GM19397 (cell line): ENCODE results near the gene TLCD2.
"Not testable (repeated sequence)": the region's sequence is repeated elsewhere in the genome, so short reads cannot be mapped to it uniquely, and the experiment has no call there.

Experiments used
- ATAC-seq: cut with Tn5 transposase; IDR thresholded peaks from one replicate; pipeline ENCODE4 v1.9.1; 2021; ENCODE audit warnings: mild to moderate bottlenecking, moderate library complexity; ENCODE audit not compliant: unreplicated experiment

TLCD2 gene, protein sequence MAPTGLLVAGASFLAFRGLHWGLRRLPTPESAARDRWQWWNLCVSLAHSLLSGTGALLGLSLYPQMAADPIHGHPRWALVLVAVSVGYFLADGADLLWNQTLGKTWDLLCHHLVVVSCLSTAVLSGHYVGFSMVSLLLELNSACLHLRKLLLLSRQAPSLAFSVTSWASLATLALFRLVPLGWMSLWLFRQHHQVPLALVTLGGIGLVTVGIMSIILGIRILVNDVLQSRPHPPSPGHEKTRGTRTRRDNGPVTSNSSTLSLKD

DNA sequence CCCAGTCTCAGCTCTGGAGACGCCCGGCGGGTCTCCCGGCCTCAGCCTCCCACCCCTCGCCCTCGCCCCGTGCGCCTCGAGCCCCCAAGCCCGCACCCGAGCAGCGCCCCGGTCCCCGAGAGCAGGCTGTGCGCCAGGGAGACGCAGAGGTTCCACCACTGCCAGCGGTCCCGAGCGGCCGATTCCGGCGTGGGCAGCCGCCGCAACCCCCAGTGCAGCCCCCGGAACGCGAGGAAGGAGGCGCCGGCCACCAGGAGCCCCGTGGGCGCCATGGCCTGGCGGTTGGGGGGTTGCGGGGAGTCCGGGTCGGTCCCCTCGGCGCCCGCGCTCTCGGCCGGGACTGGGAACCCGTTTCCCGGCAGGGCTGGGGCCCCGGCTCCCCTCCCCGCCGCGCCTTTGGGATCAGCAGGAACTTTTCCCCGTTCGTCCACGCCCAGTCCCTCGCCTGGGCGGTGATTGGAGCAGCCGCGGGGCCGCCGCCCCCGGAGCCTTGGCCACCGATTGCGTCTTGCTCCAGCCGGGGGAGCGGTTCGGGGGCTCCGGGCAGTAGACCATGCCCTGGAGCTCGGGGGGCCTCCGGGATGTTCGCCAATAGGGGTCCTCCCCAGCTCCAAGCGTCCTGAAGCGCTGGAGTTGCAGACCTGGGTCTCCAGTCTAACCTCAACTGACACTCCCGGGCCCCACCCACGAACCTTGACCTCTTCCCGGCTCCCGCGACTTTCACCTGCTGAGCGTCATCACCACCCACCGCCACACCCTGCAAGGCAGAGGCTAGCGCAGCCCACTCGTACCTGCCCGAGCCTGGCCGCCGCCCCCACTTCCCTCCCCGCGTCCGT lies at the start of gene TLCD2:
TLCD2 (minus strand) TSS at position 407 of the 836 bp plus-strand sequence; CDS start at position 272, 135 bp downstream.
- ATAC-seq = no peak

DNA sequence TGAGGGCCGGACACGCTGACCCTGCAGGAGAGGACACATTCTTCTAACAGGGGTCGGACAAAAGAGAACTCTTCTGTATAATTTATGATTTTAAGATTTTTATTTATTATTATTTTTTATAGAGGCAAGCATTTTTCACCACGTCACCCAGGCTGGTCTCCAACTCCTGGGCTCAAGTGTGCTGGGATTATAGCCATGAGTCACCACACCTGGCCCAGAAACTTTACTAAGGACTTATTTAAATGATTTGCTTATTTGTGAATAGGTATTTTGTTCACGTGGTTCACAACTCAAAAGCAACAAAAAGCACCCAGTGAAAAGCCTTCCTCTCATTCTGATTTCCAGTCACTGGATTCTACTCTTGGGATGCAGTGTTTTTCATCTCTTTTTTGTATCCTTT lies 49.4 kb upstream of the TLCD2 start:
- no peak for ATAC-seq

DNA sequence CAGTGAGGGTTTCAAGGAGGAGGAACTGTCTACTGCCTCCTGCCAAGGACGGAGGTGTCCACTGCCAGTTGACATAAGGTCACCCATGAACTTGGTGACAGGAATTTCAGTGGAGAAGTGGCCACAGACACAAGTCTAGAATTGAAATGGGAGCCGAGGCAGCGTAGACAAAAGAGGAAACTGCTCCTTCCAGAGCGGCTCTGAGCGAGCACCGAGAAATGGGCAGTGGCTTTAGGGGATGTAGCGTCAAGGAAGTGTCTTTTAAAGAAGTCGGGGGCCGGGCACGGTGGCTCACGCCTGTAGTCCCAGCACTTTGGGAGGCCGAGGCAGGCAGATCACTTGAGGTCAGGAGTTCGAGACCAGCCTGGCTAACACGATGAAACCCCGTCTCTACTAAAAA lies 48.6 kb upstream of the TLCD2 start:
- ATAC-seq = no peak

DNA sequence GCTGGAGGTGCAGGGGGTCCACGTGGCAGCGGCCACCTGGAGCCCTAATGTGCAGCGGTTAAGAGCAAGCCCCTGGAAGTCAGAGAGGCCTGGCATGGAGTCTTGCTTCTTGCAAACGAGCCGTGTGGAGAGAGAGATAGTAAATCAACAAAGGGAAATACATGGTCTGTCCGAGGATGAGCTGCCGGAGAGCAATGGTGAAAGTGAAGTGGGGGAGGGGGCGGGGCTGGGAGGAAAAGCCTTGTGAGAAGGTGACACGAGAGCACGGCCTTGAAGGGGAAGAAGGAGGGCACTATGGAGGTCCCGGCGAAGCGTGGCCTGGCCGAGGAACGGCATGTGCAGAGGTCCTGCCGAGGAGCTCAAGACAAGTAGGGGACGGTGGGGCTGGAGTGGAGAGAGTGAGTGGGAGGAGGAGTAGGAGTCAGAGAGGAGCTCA lies 45.7 kb upstream of the TLCD2 start:
- ATAC-seq = no peak

DNA sequence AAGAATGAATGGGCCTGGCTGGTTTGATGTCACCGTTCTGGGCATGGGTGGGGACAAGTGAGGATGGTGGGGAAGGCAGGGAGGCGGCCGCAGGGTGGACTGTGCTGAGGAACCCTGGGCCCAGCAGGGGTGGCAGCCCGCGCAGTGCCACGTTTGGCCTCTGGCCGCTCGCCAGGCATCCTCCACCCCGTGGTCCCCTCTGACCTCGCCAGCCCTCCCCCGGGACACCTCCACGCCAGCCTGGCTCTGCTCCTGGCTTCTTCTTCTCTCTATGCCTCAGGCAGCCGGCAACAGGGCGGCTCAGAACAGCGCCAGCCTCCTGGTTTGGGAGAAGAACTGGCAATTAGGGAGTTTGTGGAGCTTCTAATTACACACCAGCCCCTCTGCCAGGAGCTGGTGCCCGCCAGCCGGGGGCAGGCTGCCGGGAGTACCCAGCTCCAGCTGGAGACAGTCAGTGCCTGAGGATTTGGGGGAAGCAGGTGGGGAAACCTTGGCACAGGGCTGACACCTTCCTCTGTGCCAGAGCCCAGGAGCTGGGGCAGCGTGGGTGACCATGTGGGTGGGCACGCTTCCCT lies 45.2 kb upstream of the TLCD2 start:
- no peak for ATAC-seq

DNA sequence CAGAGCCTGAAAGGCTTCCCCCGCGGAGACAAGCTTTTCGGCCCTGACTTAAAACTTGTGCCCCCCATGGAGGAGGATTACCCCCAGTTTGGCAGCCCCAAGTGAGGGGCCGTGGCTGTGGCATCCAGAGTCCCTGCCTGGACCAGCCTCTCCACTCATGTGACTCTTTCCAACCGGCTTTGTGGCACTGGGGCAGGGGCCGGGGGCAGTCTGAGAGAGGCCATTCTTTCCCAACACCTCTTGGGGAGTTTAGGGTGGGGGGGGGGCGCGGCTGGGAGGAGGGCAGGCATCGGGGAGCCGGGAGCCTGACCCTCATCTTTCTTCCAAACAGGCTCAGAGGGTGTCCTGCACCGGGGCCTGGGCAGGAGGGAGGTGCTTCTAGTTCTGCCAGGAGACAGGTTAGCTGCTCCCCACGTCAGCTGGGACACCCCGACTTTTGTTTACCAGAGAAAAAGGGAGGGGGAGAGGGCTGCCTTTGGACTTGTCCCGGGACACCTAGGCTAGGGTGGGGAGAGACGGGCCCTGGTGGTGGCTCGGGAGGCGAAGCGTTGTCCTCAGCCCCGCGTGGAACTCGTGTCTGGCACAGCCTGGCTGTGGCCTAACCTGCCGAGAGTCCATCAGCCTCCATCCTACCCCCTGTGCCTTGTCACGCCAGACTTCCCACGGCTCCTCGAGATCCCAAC lies 44.4 kb upstream of the TLCD2 start:
- no peak for ATAC-seq

DNA sequence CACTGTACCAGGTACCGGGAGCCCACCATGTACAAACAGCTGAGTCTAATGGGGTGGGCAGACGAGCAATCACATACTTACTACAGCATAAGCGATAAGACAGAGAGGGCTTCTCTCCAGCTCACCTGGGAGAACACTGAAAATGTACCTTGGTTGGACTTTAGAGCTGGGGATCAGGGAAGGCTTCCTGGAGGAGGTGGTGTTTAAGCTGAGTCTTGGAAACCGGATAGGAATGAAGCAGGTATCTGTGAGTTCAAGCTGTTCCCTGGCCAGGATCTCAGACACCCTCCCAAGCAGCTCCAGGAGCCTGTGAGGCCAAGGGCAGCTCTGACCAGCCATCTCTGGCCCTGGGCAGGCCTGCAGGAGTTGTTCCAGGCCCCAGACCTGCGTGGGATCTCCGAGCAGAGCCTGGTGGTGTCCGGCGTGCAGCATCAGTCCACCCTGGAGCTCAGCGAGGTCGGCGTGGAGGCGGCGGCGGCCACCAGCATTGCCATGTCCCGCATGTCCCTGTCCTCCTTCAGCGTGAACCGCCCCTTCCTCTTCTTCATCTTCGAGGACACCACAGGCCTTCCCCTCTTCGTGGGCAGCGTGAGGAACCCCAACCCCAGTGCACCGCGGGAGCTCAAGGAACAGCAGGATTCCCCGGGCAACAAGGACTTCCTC lies 43.7 kb upstream of the TLCD2 start:
- ATAC-seq = no peak

DNA sequence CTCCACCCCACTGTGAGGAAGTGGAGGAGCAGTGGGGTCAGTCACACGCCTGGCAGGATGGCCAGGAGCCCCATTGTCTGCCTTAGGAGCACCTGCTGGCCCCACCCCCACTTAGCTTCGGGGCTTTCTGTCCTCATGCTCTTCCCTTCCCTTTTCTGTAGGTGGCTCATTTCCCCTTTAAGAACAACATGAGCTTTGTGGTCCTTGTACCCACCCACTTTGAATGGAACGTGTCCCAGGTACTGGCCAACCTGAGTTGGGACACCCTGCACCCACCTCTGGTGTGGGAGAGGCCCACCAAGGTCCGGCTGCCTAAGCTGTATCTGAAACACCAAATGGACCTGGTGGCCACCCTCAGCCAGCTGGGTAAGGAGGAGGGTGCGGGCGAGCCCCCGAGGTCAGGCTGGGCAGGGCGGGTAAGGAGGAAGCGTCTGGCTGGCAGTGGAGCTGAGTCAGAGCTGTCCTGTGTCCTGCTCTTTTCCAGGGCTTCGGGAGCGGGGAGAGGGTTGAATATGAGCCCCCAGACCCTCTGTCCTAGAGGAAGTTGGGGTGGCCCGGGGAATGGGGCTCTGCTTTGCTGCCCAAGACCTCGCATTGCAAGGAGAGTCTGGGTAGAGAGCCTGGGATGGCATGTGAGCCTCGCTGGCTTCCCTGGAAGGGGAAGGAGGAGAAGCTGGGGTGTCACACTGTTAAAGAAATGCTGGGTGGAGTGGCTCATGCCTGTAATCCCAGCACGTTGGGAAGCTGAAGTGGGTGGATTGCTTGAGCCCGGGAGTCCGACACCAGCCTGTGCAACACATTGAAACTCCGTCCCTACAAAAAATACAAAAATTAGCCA lies 42.5 kb upstream of the TLCD2 start:
- no peak for ATAC-seq

DNA sequence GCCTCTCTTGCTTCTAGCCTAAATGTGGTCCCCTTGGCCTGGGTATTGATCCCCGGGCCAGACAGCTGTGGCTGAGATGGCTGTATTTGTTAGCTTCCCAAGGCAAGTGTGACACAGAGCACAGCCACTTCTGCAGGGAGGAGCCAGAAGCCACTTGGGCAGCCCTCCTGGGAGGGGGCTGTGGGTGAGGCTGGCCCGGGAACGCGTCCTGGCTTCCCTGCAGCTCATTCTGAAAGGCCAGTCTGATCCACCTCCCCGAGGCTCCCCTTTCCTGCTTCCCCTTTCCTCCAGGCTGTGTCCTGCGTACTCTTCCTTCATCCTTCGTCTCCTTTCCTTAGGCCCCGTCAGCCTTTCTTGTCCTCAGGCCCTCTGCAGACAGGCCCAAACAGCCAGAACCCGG lies 40.5 kb upstream of the TLCD2 start:
- no peak for ATAC-seq

DNA sequence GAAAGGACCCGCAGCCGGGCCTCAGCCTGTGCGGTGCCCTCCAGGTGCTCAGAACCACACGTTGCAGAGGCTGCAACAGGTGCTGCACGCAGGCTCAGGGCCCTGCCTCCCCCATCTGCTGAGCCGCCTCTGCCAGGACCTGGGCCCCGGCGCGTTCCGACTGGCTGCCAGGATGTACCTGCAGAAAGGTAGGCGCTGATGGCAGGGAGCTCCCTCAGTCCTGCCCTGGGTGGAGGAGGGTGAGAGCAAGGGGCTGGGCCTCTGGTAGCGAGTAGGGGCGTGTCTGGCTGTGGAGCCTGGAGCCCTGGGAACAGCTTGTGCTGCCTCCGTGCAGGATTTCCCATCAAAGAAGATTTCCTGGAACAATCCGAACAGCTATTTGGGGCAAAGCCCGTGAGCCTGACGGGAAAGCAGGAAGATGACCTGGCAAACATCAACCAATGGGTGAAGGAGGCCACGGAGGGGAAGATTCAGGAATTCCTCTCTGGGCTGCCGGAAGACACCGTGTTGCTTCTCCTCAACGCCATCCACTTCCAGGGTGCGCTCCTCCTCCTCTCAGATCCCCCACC lies 36.9 kb upstream of the TLCD2 start:
- ATAC-seq = no peak

DNA sequence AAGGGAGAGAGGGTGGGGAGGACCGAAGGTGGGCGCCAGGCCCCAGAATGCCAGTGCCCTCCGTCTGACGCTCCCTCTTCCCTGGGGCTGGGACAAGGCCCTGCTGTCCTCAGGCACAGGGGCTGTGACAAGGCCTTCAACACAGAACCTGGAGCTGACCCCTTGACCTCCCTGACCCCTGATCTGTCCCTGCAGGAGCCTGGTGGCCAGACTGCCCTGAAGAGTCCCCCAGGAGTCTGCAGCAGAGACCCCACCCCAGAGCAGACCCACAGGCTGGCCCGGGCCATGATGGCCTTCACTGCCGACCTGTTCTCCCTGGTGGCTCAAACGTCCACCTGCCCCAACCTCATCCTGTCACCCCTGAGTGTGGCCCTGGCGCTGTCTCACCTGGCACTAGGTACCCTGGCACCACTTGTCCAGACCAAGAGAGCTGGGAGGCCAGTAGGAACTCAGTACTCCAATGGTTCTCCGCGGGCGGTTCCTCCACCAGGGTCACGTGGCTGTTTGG lies 35.4 kb upstream of the TLCD2 start:
- ATAC-seq = no peak

DNA sequence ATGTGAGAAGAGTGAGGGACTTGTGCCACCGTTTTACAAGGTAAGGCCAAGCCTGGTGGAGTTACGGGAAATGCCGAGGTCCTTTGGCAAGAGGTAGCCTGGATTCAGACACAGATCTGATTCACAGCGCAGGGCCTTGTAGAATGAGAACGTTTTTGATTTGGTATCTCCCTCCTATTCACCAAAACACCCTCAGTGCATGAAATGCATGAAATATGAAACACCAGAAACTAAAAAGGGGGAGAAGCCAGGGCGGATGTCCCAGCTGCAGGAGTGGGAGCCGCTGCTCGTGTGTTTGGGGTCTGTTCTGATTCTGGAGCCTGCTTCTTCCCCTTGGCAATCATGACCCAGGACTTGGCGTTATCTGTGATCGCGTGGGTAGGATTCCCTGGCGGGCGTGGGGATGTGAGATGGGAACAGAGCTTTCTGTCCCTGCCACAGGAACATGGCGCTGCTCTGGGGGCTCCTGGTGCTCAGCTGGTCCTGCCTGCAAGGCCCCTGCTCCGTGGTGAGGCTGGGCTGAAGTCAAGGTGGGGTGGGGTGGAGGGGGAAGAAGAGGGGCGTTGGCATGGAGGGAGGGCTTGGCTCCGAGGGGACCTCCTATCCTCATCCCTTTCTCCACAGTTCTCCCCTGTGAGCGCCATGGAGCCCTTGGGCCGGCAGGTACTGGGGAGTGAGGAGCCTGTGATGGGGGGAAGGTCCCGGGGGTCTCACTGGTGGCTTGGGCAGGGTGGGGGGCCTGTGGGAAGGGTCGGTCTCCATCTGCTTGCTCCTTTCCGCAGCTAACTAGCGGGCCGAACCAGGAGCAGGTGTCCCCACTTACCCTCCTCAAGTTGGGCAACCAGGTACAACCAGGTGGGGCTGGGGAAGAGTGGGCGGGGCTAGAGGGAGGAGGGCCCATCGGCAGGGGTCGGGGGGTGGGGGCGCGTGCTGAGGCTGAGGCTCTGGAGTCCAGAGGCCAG lies 34.7 kb upstream of the TLCD2 start:
- ATAC-seq = no peak

DNA sequence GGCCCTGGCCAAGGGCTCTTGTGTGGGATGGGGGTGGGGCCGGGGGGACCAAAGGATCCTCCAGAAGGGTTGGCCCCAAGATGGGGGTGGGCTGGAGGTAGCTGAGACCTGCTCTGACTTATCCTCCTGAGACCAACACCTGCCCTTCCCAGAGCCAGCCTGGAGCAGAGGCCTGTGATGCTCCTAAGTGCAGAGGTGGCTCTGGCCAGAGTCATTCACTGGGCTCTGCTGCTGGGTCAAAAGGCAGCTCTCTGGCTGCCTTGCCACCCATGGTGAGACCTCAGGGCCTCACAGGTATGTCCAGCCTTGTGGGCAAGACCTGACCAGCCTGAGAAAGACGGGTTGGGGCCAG lies 32.9 kb upstream of the TLCD2 start:
- ATAC-seq = no peak

DNA sequence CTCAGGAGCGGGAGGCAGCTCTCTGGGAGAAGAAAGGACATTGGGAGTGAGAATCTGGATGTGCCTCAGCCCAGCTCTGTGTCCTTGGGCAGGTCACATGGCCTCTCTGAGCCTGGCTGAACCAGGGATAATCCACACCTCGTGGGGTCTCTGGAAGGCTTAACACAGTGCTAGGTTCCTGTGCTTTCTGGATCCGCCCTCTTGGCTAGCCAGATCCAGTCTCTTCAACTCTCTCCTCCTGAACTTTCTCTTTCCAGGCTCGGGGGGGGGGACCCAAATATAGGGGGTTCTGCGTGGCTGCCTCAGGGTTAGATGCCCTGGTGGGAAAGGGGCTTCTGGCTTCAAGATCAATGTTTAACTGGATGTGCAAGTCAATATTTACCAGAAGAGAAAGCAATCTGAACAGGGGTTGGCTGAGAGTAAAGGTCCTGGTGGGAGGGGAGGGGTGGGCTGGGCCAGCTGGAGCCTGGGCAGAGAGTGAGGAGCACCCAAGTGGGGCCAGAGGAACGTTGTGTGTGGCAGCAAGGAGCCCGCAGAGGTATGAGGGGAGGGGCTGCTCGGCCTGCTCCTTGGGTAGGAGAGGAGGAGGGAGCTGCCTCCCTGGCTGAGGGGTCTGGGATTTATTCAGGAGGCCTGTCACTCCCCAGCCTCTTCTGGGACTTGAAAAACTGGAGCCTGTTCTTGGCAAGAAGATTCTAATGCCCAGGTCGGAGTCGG lies 32.4 kb upstream of the TLCD2 start, which contains the start of gene SERPINF2:
SERPINF2 (plus strand) TSS at position 501 of the 717 bp plus-strand sequence. CDS start 2,125 bp downstream, outside the sequence.
- no peak for ATAC-seq

DNA sequence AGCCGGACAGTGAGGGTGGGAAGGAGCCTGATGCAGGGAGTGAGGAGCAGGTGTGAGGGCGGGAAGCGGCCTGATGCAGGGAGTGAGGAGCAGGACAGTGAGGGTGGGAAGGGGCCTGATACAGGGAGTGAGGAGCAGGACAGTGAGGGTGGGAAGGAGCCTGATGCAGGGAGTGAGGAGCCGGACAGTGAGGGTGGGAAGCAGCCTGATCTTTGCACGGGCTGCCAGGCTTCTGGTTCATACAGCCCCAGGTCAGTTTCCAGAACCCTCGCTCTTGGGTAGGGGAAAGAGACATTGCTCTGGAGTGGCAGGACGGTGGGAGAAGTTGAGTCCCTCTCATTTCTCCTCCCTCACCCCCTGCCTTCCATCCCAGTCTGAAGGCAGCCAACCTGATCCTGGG lies 31.7 kb upstream of the TLCD2 start:
- ATAC-seq = not testable (repeated sequence)

DNA sequence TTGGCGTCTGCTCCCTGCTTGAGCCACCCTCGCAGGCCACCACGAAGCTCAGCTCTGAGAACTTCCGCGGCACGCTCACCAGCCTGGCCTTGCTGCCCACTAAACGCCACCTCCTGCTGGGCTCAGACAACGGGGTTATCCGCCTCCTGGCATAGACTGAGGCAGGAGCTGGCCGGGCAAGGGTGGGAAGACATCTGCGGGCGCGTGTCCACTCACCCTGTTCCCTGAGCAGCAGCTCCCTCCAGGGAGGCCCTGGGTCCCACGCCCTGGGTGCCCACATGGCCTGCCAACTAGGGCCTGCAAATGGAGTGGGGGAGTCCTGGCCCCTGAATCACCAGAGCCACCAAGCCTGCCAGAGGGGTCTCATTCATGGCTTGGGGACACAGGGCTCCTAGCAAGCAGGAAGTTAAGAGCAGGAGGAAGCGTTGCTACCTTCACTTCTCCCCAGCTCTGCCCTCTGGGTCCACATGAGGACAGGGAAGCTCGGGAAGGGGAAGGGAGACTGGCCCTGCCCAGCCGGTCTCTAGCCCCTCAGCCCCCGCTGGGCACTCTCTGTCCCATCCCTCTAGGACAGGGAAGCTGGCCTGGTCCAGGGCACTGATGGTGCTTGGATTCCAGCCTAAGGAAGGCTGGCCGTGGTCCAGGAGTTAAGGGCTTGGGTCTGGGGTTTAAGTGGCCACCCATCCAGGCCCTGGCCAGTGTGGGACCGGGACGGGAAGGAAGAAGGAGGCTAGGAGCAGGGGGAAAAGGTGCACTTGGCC lies 27.5 kb upstream of the TLCD2 start:
- ATAC-seq = no peak
